Neural progenitor cell (in vitro differentiated cells): ENCODE results near the gene ARHGAP9. TPM values are rescaled to one million over a fixed set of nuclear protein-coding genes. Genes with fewer than 3 reads are reported as not detected.

Experiments used
- DNase-seq: peaks from one replicate; pipeline ENCODE4 v3.0.0-alpha.2; 2016; ENCODE audit warnings: low spot score
- H2AFZ ChIP-seq: fragments of 200-600 bp; sonication (generic); replicated peaks from 2 replicates; pipeline ENCODE4 v1.6.1; 2016; ENCODE audit warnings: antibody characterized with exemption
- H3F3A ChIP-seq: fragments of 200-600 bp; sonication (generic); 2 replicates; pipeline ENCODE4 v1.6.1; 2016; ENCODE audit warnings: antibody characterized with exemption, low read depth
- H3K27ac ChIP-seq: fragments of 200-600 bp; sonication (generic); 2 replicates; pipeline ENCODE4 v1.5.1; 2016; ENCODE audit warnings: mild to moderate bottlenecking
- H3K27me3 ChIP-seq: fragments of 200-600 bp; sonication (generic); 2 replicates; pipeline ENCODE4 v1.6.1; 2016; ENCODE audit warnings: mild to moderate bottlenecking, moderate library complexity
- H3K36me3 ChIP-seq: fragments of 200-600 bp; sonication (generic); 2 replicates; pipeline ENCODE4 v1.5.1; 2016
- H3K4me1 ChIP-seq: fragments of 200-600 bp; sonication (generic); 2 replicates; pipeline ENCODE4 v1.6.1; 2016; ENCODE audit warnings: mixed run types
- H3K4me2 ChIP-seq: fragments of 200-600 bp; sonication (generic); 2 replicates; pipeline ENCODE4 v1.6.1; 2016
- H3K4me3 ChIP-seq: fragments of 200-600 bp; sonication (generic); 2 replicates; pipeline ENCODE4 v1.5.1; 2016
- H3K79me2 ChIP-seq: fragments of 200-600 bp; sonication (generic); 2 replicates; pipeline ENCODE4 v1.6.1; 2016; ENCODE audit warnings: low read depth
- H3K9ac ChIP-seq: fragments of 200-600 bp; sonication (generic); 2 replicates; pipeline ENCODE4 v1.6.1; 2016
- H3K9me3 ChIP-seq: fragments of 200-600 bp; sonication (generic); 2 replicates; pipeline ENCODE4 v1.5.1; 2016; ENCODE audit warnings: low read depth
- H4K20me1 ChIP-seq: fragments of 200-600 bp; sonication (generic); 2 replicates; pipeline ENCODE4 v1.6.1; 2016; ENCODE audit warnings: low read depth
- H3K27ac Mint-ChIP-seq: 3 replicates; pipeline ENCODE4 v1.8.0; 2021; ENCODE audit warnings: mixed read lengths
- H3K27me3 Mint-ChIP-seq: 2 replicates; pipeline ENCODE4 v1.8.0; 2022; ENCODE audit warnings: low read depth, mild to moderate bottlenecking, inconsistent platforms, moderate library complexity, mixed read lengths; ENCODE audit not compliant: insufficient read depth
- H3K36me3 Mint-ChIP-seq: 3 replicates; pipeline ENCODE4 v1.8.0; 2021; ENCODE audit warnings: mixed read lengths
- H3K4me1 Mint-ChIP-seq: 3 replicates; pipeline ENCODE4 v1.8.0; 2021; ENCODE audit warnings: mixed read lengths
- H3K4me3 Mint-ChIP-seq: 3 replicates; pipeline ENCODE4 v1.8.0; 2021; ENCODE audit warnings: mild to moderate bottlenecking, moderate library complexity, mixed read lengths
- H3K9me3 Mint-ChIP-seq: 3 replicates; pipeline ENCODE4 v1.8.0; 2020; ENCODE audit warnings: mixed read lengths
- CTCF ChIP-seq: fragments of 200-600 bp; sonication (generic); IDR thresholded peaks from 2 replicates; pipeline ENCODE4 v1.5.1; 2017; ENCODE audit warnings: antibody characterized with exemption, mild to moderate bottlenecking
- EZH2 ChIP-seq: fragments of 200-600 bp; sonication (generic); IDR thresholded peaks from 2 replicates; pipeline ENCODE4 v1.6.1; 2017; ENCODE audit warnings: antibody characterized with exemption, mild to moderate bottlenecking, moderate library complexity
- EZH2phosphoT487 ChIP-seq: fragments of 200-600 bp; sonication (generic); IDR thresholded peaks from 2 replicates; pipeline ENCODE4 v1.6.1; 2017; ENCODE audit warnings: antibody characterized with exemption
- total RNA-seq: library from RNA; depleted of rRNA; stranded (reverse); fragments of >200 nt; gene quantifications from 2 replicates; pipeline ENCODE4 v1.2.3, GENCODE V29; 2015; ENCODE audit warnings: low replicate concordance

ARHGAP9 gene
- total RNA-seq, 1 donor from 2014 or later = not detected

- no peaks in the 10 kb centered on the region for H3K36me3 ChIP-seq
- H3K27me3 Mint-ChIP-seq = peaks cover 29% of the 10 kb centered on the region
- no peaks in the 10 kb centered on the region for H3K79me2 ChIP-seq
- H4K20me1 ChIP-seq = peaks cover 6% of the 10 kb centered on the region
- H3F3A ChIP-seq = peaks cover 9% of the 10 kb centered on the region
- peaks cover 6% of the 10 kb centered on the region for H3K27me3 ChIP-seq
- no peak overlapping the region for H3K27ac ChIP-seq
- H2AFZ ChIP-seq = peak overlapping the region; percentile 67
- peaks cover 30% of the 10 kb centered on the region for H3K4me1 ChIP-seq
- peak overlapping the region; percentile 72 for H3K4me3 Mint-ChIP-seq
- H3K36me3 Mint-ChIP-seq = no peaks in the 10 kb centered on the region
- H3K9me3 ChIP-seq = no peaks in the 10 kb centered on the region
- no peak overlapping the region for H3K9ac ChIP-seq
- H3K4me1 Mint-ChIP-seq = peaks cover 43% of the 10 kb centered on the region
- no peaks in the 10 kb centered on the region for H3K9me3 Mint-ChIP-seq
- no peak for DNase-seq
- no peak overlapping the region for H3K27ac Mint-ChIP-seq
- TF ChIP-seq CTCF = no peak
- TF ChIP-seq EZH2phosphoT487 = no peak
- TF ChIP-seq EZH2 = no peak
- peak overlapping the region; percentile 50 for H3K4me2 ChIP-seq
- no peak overlapping the region for H3K4me3 ChIP-seq
These were observed 24.1 kb downstream of the ARHGAP9 start for GRCh38 chr12:57455374-57456144.

DNA sequence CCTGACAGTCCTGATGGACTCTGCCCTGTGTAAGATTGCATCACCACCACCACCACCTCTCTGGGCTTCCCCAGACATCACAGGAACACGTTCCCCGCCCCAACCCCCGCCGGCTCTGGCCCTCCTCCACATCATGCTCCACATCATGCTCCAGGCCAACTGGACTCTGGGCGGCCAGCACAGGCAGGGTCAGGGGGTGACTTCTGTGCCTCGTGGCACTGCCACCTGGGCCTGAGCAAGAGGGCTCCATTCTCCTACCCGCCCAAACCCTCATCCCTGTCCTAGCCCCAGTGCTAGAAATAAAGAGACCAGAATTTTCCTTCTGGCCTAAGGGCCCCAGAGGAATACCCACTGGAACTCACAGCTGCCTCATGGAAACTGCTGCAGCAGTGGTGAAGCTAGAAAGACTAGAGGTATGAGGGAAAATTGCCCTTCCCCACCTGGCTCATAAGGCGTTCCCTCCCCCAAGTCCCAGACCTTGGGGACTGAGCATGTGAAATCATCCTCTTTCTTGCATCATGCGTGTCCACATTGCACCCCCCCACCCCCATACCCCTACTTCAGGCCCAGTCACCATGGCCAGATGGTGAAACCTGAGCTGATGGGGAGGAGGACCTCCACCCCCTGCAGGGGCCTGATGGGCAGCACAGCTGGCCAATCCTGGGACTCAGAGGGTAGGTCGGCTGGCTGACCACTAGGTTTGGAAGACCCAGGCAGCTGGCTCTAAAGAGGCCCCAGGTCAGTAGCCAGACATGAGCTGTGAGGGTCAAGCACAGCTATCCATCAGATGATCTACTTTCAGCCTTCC, 24.9 kb downstream of the ARHGAP9 start, which contains the start of gene INHBE:
Gene INHBE (plus strand): TSS at position 742 of the 808 bp plus-strand sequence. CDS start 230 bp downstream, outside the sequence.
- peak within 1 kb of the TSS; percentile 67 for H2AFZ ChIP-seq
- H3K4me2 ChIP-seq = peak within 1 kb of the TSS; percentile 50
- H3K9ac ChIP-seq = no peak within 1 kb of the TSS
- H3K9me3 ChIP-seq = no peaks in the 10 kb centered on the region
- no peaks in the 10 kb centered on the region for H3K36me3 ChIP-seq
- TF ChIP-seq EZH2 (no peak), CTCF (no peak), EZH2phosphoT487 (no peak)
- H3K4me1 ChIP-seq = peaks cover 24% of the 10 kb centered on the region
- H3K36me3 Mint-ChIP-seq = no peaks in the 10 kb centered on the region
- peaks cover 3% of the 10 kb centered on the region for H3F3A ChIP-seq
- no peaks in the 10 kb centered on the region for H3K9me3 Mint-ChIP-seq
- H3K79me2 ChIP-seq = no peaks in the 10 kb centered on the region
- peaks cover 26% of the 10 kb centered on the region for H3K27me3 Mint-ChIP-seq
- peak within 1 kb of the TSS; percentile 72 for H3K4me3 Mint-ChIP-seq
- no peak within 1 kb of the TSS for H3K27ac ChIP-seq
- no peaks in the 10 kb centered on the region for H3K27me3 ChIP-seq
- no peak within 1 kb of the TSS for H3K27ac Mint-ChIP-seq
- no peak within 1 kb of the TSS for H3K4me3 ChIP-seq
- DNase-seq = peak; percentile 86
- H4K20me1 ChIP-seq = no peaks in the 10 kb centered on the region
- peaks cover 38% of the 10 kb centered on the region for H3K4me1 Mint-ChIP-seq

DNA sequence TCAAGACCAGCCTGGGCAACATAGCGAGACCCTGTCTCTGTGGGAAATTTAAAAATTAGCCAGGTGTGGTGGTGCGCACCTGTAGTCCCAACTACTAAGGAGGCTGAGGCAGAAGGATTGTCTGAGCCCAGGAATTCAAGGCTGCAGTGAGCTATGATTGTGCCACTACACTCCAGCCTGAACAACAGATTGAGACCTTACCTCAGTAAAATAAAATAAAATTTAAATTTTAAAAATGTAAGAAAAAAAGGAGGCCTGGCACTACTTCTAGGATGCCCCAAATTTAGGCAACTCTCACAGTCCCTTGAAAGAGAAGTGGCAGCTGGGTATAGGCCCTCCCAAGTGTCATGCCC, 25.5 kb downstream of the ARHGAP9 start:
- H3K27me3 Mint-ChIP-seq = peaks cover 22% of the 10 kb centered on the region
- no peak for DNase-seq
- H3K27ac Mint-ChIP-seq = no peak overlapping the region
- H3K79me2 ChIP-seq = no peaks in the 10 kb centered on the region
- no peaks in the 10 kb centered on the region for H4K20me1 ChIP-seq
- H3K9ac ChIP-seq = no peak overlapping the region
- H3K9me3 Mint-ChIP-seq = no peaks in the 10 kb centered on the region
- H3K36me3 Mint-ChIP-seq = no peaks in the 10 kb centered on the region
- H3K9me3 ChIP-seq = no peaks in the 10 kb centered on the region
- H3K4me2 ChIP-seq = no peak overlapping the region
- H3K4me1 ChIP-seq = peaks cover 24% of the 10 kb centered on the region
- TF ChIP-seq EZH2phosphoT487 (no peak), CTCF (no peak), EZH2 (no peak)
- no peak overlapping the region for H3K4me3 ChIP-seq
- H3K36me3 ChIP-seq = no peaks in the 10 kb centered on the region
- no peak overlapping the region for H3K4me3 Mint-ChIP-seq
- no peaks in the 10 kb centered on the region for H3K27me3 ChIP-seq
- H3K27ac ChIP-seq = no peak overlapping the region
- peaks cover 35% of the 10 kb centered on the region for H3K4me1 Mint-ChIP-seq
- no peak overlapping the region for H2AFZ ChIP-seq
- H3F3A ChIP-seq = no peaks in the 10 kb centered on the region
